ENCODE results near the gene MT3.
A peak's percentile ranks its signal among the peaks of the same experiment; 100 is the strongest.

MT3 gene

GRCh38 chr16:56611281-56611833 is 22.0 kb downstream of the MT3 start:
- TF ChIP-seq CTCF (conservative IDR thresholded peaks at IDR 0.05; ENCODE audit: low read depth) = no peak
- POLR2A ChIA-PET (ENCODE audit: low non-redundant PET) = interaction anchor here (2.4 kb wide), 1 partner anchor 15 kb away, joined by 14 read pairs; the partner anchor contains the start of gene MT1E
- DNase-seq (ENCODE audit: low spot score) = no peak

GRCh38 chr16:56613706-56614105 is 24.4 kb downstream of the MT3 start:
- no peak for TF ChIP-seq CTCF (conservative IDR thresholded peaks at IDR 0.05; ENCODE audit: low read depth)
- no peak for DNase-seq (ENCODE audit: low spot score)
- ChIA-PET POLR2A (ENCODE audit: low non-redundant PET) (no interaction called here), CTCF (no interaction called here)
- H3K27ac ChIP-seq = no peak overlapping the region

More at GRCh38 chr16:56611281-56611833, 22.0 kb downstream of the MT3 start:
- peak overlapping the region; percentile 100 for H3K27ac ChIP-seq
- CTCF ChIA-PET = interaction anchor here (0.6 kb wide), 1 partner anchor 89 kb away, joined by 3 read pairs; no protein-coding TSS in a partner anchor

GRCh38 chr16:56614549-56614991 is 25.2 kb downstream of the MT3 start:
- peak overlapping the region; percentile 75 for H3K27ac ChIP-seq
- peak; percentile 56 for DNase-seq (ENCODE audit: low spot score)
- POLR2A ChIA-PET (ENCODE audit: low non-redundant PET) = interaction anchor here (0.6 kb wide), 1 partner anchor 13 kb away, joined by 3 read pairs; no protein-coding TSS in a partner anchor
- TF ChIP-seq CTCF (conservative IDR thresholded peaks at IDR 0.05; ENCODE audit: low read depth) = no peak
- CTCF ChIA-PET = interaction anchor here (0.7 kb wide), 1 partner anchor 228 kb away, joined by 8 read pairs; no protein-coding TSS in a partner anchor

GRCh38 chr16:56615353-56615752 is 26.0 kb downstream of the MT3 start:
- peak overlapping the region; percentile 75 for H3K27ac ChIP-seq
- ChIA-PET CTCF (no interaction called here), POLR2A (ENCODE audit: low non-redundant PET) (interaction anchor here (0.6 kb wide), 1 partner anchor 12 kb away, joined by 3 read pairs; no protein-coding TSS in a partner anchor)

GRCh38 chr16:56616608-56617211 is 27.4 kb downstream of the MT3 start:
- CTCF ChIA-PET = no interaction called here
- POLR2A ChIA-PET (ENCODE audit: low non-redundant PET) = interaction anchor here (1.0 kb wide), 1 partner anchor 8 kb away, joined by 3 read pairs; the partner anchor contains the start of gene MT2A
- 0 out of 2 replicates have a peak overlapping the region, but pooled peaks have one; percentile 26 for H3K27ac ChIP-seq
- no peak for DNase-seq (ENCODE audit: low spot score)
- no peak for TF ChIP-seq CTCF (conservative IDR thresholded peaks at IDR 0.05; ENCODE audit: low read depth)

More at GRCh38 chr16:56615353-56615752, 26.0 kb downstream of the MT3 start:
- DNase-seq (ENCODE audit: low spot score) = no peak
- TF ChIP-seq CTCF (conservative IDR thresholded peaks at IDR 0.05; ENCODE audit: low read depth) = no peak

GRCh38 chr16:56617212-56618085 is 28.1 kb downstream of the MT3 start:
- ChIA-PET POLR2A (ENCODE audit: low non-redundant PET) (interaction anchor here (1.0 kb wide), 1 partner anchor 9 kb away, joined by 3 read pairs; the partner anchor contains the start of gene MT2A), CTCF (no interaction called here)
- no peak for TF ChIP-seq CTCF (conservative IDR thresholded peaks at IDR 0.05; ENCODE audit: low read depth)
- H3K27ac ChIP-seq = peak overlapping the region; percentile 26; the same call in 1 of the 2 replicates
- no peak for DNase-seq (ENCODE audit: low spot score)

Measured in RWPE1 (cell line).